Endothelial cell of umbilical vein (primary cell): ENCODE data around the gene MYO5B. TPM values are rescaled to one million over a fixed set of nuclear protein-coding genes. Genes with fewer than 3 reads are reported as not detected.

Experiments
- BruUV-seq: library from RNA; stranded (reverse); fragments of 400-500 nt; replicated peaks from 2 replicates; lab custom pipeline; 2021; lab: Mats Ljungman, UMichigan
- CTCF ChIA-PET: fragments of 300-600, 350-600 bp; sonication (Branson Sonifier 250); formaldehyde crosslinking; loops from one replicate; lab custom pipeline; 2021; ENCODE audit warnings: antibody characterized with exemption, inconsistent platforms; lab: Charles Lee
- POLR2A ChIA-PET: fragments of 300-600, 350-600 bp; sonication (Branson Sonifier 250); formaldehyde crosslinking; loops from one replicate; lab custom pipeline; 2021; ENCODE audit warnings: antibody characterized with exemption, inconsistent platforms; lab: Charles Lee
- DNase-seq: peaks from one replicate; pipeline ENCODE4 v3.0.0-alpha.2; 2011; ENCODE audit warnings: low read depth, low spot score
- FAIRE-seq: peaks from 2 replicates; lab custom pipeline; 2011; peaks lifted over from hg19 to GRCh38; lab: Jason Lieb, UNC
- H2AFZ ChIP-seq: 2 replicates; pipeline ENCODE4 v1.6.0; 2012; ENCODE audit warnings: low read depth, low read length, control low read depth, inconsistent platforms
- H3K27ac ChIP-seq: 2 replicates; pipeline ENCODE4 v1.5.1; 2011; ENCODE audit warnings: low read depth, mild to moderate bottlenecking, control low read depth, low read length, moderate library complexity; ENCODE audit not compliant: insufficient read depth
- H3K27me3 ChIP-seq, 2 experiments: 2 replicates each; pipeline versions ENCODE4 v1.6.0 to v1.6.1; 2011; ENCODE audit warnings: low read length in 2 of 2, mixed read lengths in 1 of 2; ENCODE audit not compliant: control insufficient read depth in 2 of 2, insufficient read depth in 2 of 2
- H3K36me3 ChIP-seq, 2 experiments: 2 replicates in 1 of 2; 3 replicates in 1 of 2; pipeline ENCODE4 v1.5.1; 2011; ENCODE audit warnings: low read length in 2 of 2, mild to moderate bottlenecking in 1 of 2, moderate library complexity in 1 of 2; ENCODE audit not compliant: control insufficient read depth in 2 of 2, insufficient read depth in 2 of 2; ENCODE audit errors: extremely low read depth in 1 of 2
- H3K4me1 ChIP-seq: 3 replicates; pipeline ENCODE4 v1.5.1; 2011; ENCODE audit warnings: mild to moderate bottlenecking, low read length; ENCODE audit not compliant: control insufficient read depth, insufficient read depth; ENCODE audit errors: extremely low read depth
- H3K4me2 ChIP-seq: 2 replicates; pipeline ENCODE4 v1.6.1; 2011; ENCODE audit warnings: low read length, control low read depth, mixed read lengths; ENCODE audit not compliant: insufficient read depth
- H3K4me3 ChIP-seq, 3 experiments: fragments of 200-600 bp in 1 of 3; sonication (generic), shearing (Covaris generic) in 1 of 3; replicated peaks in 1 of 3; 2 replicates each; pipeline ENCODE4 v1.5.1; 2011 to 2016; ENCODE audit warnings: control low read depth in 3 of 3, low read length in 3 of 3, mild to moderate bottlenecking in 2 of 3, inconsistent platforms in 1 of 3, low read depth in 1 of 3, moderate library complexity in 1 of 3; ENCODE audit not compliant: insufficient read depth in 1 of 3
- H3K79me2 ChIP-seq: 2 replicates; pipeline ENCODE4 v1.6.0; 2012; ENCODE audit warnings: low read length, inconsistent platforms; ENCODE audit not compliant: control insufficient read depth, insufficient read depth
- H3K9ac ChIP-seq: replicated peaks from 2 replicates; pipeline ENCODE3; 2011; ENCODE audit warnings: low read length, control low read depth; ENCODE audit not compliant: insufficient read depth; ENCODE audit errors: extremely low read depth
- H3K9me1 ChIP-seq: replicated peaks from 3 replicates; pipeline ENCODE4 v1.6.0; 2011; ENCODE audit warnings: mild to moderate bottlenecking, low read length; ENCODE audit not compliant: control insufficient read depth, insufficient read depth; ENCODE audit errors: extremely low read depth
- H3K9me3 ChIP-seq: replicated peaks from 2 replicates; pipeline ENCODE4 v1.5.1; 2012; ENCODE audit warnings: low read length, inconsistent platforms; ENCODE audit not compliant: control insufficient read depth, insufficient read depth
- H4K20me1 ChIP-seq: replicated peaks from 2 replicates; pipeline ENCODE3; 2011; ENCODE audit warnings: mild to moderate bottlenecking, low read length; ENCODE audit not compliant: control insufficient read depth, insufficient read depth; ENCODE audit errors: extremely low read depth
- CTCF ChIP-seq, 2 donors: IDR thresholded peaks; 1 replicate in 1 of 2; 2 replicates in 1 of 2; pipeline ENCODE4 v1.5.1; 2011; ENCODE audit warnings: low read length in 2 of 2, mild to moderate bottlenecking in 2 of 2, moderate library complexity in 2 of 2, control low read depth in 1 of 2, inconsistent platforms in 1 of 2, low read depth in 1 of 2; ENCODE audit not compliant: insufficient read depth in 1 of 2; ENCODE audit errors: extremely low read depth in 1 of 2
- EZH2 ChIP-seq: IDR thresholded peaks from 2 replicates; pipeline ENCODE4 v1.6.1; 2012; ENCODE audit warnings: borderline replicate concordance, low read depth, mild to moderate bottlenecking, moderate library complexity, low read length, inconsistent platforms; ENCODE audit not compliant: severe bottlenecking
- FOS ChIP-seq: IDR thresholded peaks from 2 replicates; pipeline ENCODE4 v1.6.1; 2011; ENCODE audit warnings: mild to moderate bottlenecking, low read length, moderate library complexity, borderline replicate concordance; ENCODE audit not compliant: insufficient read depth
- GATA2 ChIP-seq: IDR thresholded peaks from 2 replicates; pipeline ENCODE4 v1.7.0; 2011; ENCODE audit warnings: low read depth, mild to moderate bottlenecking, moderate library complexity, mixed read lengths, low read length; ENCODE audit not compliant: insufficient read length, insufficient read depth
- JUN ChIP-seq: IDR thresholded peaks from 2 replicates; pipeline ENCODE4 v1.6.1; 2011; ENCODE audit warnings: borderline replicate concordance, low read depth; ENCODE audit not compliant: insufficient read length, insufficient read depth
- MYC ChIP-seq: IDR thresholded peaks from one replicate; pipeline ENCODE4 v1.6.1; 2011; ENCODE audit warnings: mild to moderate bottlenecking, low read depth, low read length
- POLR2A ChIP-seq: IDR thresholded peaks from 2 replicates; pipeline ENCODE4 v1.6.1; 2012; ENCODE audit warnings: low read depth, mild to moderate bottlenecking, control low read depth, low read length
- POLR2AphosphoS5 ChIP-seq: IDR thresholded peaks from 2 replicates; pipeline ENCODE4 v1.6.1; 2012; ENCODE audit warnings: low read depth, mild to moderate bottlenecking, control low read depth, low read length, moderate library complexity; ENCODE audit not compliant: insufficient read depth
- dilution Hi-C: fragments of 300-500 bp; cut with MboI; formaldehyde crosslinking; loops from one replicate; pipeline ENCODE4 v1.15.0; 2019; ENCODE audit warnings: low sequenced_read_pairs; ENCODE audit not compliant: extremely low pct_ligation_motif_present
- intact Hi-C: fragments of 100-400 bp; cut with micrococcal nuclease; formaldehyde crosslinking; loops from one replicate; pipeline ENCODE4 v1.10.0; 2022
- polyA plus RNA-seq, 4 experiments: library from polyadenylated mRNA; depleted of rRNA in 3 of 4; stranded (reverse) in 3 of 4; unstranded in 1 of 4; fragments of >200 nt; gene quantifications; 2 replicates each; pipeline versions ENCODE4 v1.2.1 to v1.2.3, GENCODE V29; 2011 to 2012; ENCODE audit warnings: missing spikeins in 1 of 4
- total RNA-seq: library from RNA; stranded (reverse); gene quantifications from 2 replicates; pipeline ENCODE4 v1.2.3, GENCODE V29; 2021
- TF ChIP-seq, protein P1 (sequence below): IDR thresholded peaks from 2 replicates; pipeline ENCODE4 v1.6.1; 2011; ENCODE audit not compliant: insufficient read depth, insufficient read length

MYO5B gene
- total and polyA plus RNA-seq, 2 donors (not counting 3 experiments of a cell fraction or from before 2014, with no cell fraction given) = 0.54 to 1.1 TPM

GRCh38 chr18:50013363-50014138 lies 181.4 kb downstream of the MYO5B start:
- Histone ChIP-seq H3K9me3 (no peaks in the 10 kb centered on the region), H3K36me3 (no peaks in the 10 kb centered on the region), H3K79me2 (no peaks in the 10 kb centered on the region), H2AFZ (no peak overlapping the region), H4K20me1 (no peaks in the 10 kb centered on the region), H3K9me1 (no peaks in the 10 kb centered on the region), H3K27ac (no peak overlapping the region), H3K27me3 (peaks cover 2 to 3% of the 10 kb centered on the region in 2 experiments), H3K9ac (no peak overlapping the region), H3K4me2 (no peak overlapping the region), H3K4me3 (no peak overlapping the region), H3K4me1 (no peaks in the 10 kb centered on the region)
- FAIRE-seq (no peak), DNase-seq (no peak)
- intact Hi-C loops (loop anchor here (5.0 kb wide), 1 partner anchor 254 kb away; the partner anchor contains the start of gene CFAP53), dilution Hi-C loops (no loop called here)
- TF ChIP-seq CTCF (IDR thresholded peaks at IDR 0.05; ENCODE audit: extremely low read depth in 1 of 2, insufficient read depth in 1 of 2, low read depth in 1 of 2, low read length in 2 of 2) = no peak
- TF ChIP-seq MYC = no peak
- no peak for TF ChIP-seq FOS
- no peak for TF ChIP-seq GATA2
- TF ChIP-seq, protein P1, sequence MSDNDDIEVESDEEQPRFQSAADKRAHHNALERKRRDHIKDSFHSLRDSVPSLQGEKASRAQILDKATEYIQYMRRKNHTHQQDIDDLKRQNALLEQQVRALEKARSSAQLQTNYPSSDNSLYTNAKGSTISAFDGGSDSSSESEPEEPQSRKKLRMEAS = no peak
- TF ChIP-seq POLR2A = no peak
- TF ChIP-seq EZH2 = no peak
- no peak for TF ChIP-seq JUN
- no peak for TF ChIP-seq POLR2AphosphoS5
- no TSS peak for BruUV-seq
- POLR2A ChIA-PET = no interaction called here
- CTCF ChIA-PET = interaction anchor here (0.5 kb wide), 1 partner anchor 550 kb away, joined by 3 read pairs; no protein-coding TSS in a partner anchor
